ENCODE results near the gene CD81.
A peak's percentile ranks its signal among the peaks of the same experiment; 100 is the strongest.
"Not testable (repeated sequence)": the region's sequence is repeated elsewhere in the genome, so short reads cannot be mapped to it uniquely, and the experiment has no call there.

CD81 gene, protein sequence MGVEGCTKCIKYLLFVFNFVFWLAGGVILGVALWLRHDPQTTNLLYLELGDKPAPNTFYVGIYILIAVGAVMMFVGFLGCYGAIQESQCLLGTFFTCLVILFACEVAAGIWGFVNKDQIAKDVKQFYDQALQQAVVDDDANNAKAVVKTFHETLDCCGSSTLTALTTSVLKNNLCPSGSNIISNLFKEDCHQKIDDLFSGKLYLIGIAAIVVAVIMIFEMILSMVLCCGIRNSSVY

DNA sequence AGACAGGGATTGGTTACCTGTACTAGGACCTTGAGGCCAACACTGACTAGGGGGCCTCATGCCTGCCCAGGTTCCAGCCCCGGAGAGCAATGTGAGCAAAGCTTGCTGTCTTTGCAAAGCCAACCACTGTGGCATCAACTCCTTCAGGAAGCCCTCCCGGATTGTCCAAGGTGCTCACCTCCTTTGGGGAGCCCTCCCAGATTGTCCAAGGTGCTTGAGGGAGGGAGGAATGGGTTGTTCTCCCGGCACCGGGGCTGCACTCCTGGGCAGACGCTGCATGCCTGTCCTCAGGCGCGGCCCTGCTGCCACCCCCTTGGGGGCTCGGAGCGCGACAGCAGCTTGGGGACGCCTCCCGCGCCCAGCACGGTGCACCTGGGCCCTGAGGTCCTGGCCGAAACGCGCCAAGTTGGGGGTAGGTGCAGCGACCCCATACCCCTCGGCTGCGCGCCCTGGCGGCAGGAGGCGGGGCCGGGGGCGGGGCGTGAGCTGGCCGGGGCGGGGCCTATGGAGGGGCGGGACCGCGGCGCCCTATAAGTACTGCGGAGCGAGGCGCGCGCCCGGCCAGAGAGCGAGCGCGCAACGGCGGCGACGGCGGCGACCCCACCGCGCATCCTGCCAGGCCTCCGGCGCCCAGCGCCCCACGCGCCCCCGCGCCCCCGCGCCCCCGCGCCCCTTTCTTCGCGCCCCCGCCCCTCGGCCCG is at the start of gene CD81:
Gene CD81, plus strand, starts transcription at position 560 of the 701 bp plus-strand sequence. CDS start 240 bp downstream, outside the sequence.
- DNase-seq: peak; percentile 58

DNA sequence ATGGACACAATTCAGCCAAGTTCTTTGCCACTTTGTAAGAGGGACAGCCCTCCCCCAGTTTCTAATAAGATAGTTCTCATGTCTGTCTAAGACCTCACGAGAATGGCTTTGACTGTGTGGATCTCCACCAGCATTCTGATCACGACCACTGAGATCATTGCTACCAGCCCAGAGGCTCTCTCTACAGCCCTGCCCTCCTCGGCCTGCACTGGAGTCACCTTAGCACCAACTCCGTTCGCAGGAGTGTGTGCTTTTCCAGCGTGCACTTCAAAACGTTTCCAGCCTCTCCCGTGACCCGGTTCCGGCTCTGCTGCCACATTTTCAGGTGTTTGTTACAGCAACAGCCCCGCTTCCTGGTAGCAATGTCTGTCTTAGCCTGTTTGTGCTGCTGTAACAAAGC is 49.1 kb upstream of the CD81 start:
- DNase-seq: no peak

DNA sequence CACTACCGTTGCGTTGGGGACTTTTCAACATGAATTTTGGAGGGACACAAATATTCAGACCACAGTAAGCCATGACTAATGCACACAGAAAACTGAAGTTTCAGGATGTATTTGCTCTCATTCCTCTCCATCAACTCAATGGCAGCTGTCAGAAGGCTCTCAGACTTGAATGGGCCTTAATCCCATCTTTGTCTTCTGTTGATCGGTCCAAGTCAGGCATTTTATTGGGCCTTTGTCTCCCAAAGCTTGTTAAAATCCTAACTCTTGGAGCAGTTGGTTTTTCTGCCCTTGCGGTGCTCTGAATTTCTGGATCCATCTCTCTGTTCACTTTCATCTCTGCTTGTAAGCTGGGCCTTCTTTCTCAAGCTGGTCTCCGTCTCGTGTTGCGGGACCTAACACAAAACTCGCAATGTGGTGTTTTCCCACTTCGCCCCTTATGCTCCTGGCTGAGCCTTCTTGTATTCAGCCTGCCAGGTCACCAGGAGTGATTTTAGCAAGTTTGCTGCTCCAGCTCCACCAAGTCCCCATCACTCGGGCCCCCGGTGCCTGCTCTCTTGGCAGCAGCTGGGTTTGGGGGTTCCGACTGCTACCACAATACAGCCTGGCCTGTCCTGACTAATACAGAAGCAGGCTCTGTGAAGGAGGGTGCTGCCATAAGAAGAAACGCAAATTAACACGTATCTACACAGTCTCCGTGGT is 48.3 kb upstream of the CD81 start:
- no peak for DNase-seq

DNA sequence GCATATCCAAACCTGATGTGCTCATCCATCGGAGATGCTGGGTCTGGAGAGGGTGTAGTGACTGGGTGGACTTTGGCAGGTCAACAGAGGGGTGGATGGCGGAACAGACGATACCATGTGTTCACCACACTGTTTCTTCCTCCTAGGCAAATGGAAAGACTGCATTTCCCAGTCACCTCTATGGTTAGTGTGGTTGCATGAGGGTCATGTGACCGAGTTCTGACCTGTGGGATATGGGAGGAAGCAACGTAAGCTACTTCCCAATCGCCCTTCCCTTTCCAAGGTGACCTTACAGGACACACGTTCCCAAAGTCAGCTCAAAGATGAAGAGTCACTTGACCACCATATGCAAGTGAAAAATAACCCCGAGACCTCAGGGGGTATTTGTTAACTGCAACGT is 47.6 kb upstream of the CD81 start:
- no peak for DNase-seq

DNA sequence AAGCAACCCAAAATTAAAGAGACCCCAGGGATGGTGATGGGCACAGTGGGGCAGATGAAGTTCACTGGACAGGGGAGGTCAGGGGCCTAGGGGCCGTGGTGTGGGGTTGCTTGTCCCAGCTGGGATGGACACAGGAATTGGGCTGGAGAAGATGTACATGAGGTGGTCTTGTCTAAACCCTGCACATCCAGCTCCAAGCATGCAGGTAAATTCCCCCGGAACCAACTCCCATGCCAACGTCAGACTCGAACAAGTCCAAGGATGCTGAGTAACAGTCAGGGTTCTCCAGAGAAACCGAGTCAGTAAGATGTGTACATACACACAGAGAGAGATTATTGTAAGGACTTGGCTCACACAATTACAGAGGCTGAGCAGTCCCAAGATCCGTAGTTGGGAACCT is 46.4 kb upstream of the CD81 start:
- DNase-seq: no peak

DNA sequence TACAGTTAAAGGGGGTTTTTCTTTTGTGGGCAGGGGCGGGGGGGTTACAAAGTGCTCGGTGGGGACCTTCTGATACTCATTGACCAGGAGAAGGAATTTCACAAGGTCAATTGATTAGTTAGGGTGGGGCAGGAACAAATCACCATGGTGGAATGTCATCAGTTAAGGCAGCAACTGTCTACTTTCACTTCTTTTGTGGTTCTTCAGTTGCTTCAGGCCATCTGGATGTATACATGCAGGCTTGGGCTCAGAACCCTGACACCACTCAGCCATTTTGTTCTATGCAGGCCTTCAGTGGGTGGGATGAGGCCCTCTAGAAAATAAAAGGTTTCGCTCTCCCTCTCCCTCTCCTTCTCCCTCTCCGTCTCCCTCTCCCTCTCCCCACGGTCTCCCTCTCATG is 45.7 kb upstream of the CD81 start:
- DNase-seq: no peak

DNA sequence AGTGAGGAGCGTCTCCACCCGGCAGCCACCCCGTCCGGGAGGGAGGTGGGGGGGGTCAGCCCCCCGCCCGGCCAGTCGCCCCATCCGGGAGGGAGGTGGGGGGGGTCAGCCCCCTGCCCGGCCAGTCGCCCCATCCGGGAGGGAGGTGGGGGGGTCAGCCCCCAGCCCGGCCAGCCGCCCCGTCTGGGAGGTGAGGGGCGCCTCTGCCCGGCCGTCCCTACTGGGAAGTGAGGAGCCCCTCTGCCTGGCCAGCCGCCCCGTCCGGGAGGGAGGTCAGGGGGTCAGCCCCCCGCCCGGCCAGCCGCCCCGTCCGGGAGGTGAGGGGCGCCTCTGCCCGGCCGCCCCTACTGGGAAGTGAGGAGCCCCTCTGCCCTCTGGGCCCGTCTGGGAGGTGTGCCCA is 44.5 kb upstream of the CD81 start:
- DNase-seq: not testable (repeated sequence)

DNA sequence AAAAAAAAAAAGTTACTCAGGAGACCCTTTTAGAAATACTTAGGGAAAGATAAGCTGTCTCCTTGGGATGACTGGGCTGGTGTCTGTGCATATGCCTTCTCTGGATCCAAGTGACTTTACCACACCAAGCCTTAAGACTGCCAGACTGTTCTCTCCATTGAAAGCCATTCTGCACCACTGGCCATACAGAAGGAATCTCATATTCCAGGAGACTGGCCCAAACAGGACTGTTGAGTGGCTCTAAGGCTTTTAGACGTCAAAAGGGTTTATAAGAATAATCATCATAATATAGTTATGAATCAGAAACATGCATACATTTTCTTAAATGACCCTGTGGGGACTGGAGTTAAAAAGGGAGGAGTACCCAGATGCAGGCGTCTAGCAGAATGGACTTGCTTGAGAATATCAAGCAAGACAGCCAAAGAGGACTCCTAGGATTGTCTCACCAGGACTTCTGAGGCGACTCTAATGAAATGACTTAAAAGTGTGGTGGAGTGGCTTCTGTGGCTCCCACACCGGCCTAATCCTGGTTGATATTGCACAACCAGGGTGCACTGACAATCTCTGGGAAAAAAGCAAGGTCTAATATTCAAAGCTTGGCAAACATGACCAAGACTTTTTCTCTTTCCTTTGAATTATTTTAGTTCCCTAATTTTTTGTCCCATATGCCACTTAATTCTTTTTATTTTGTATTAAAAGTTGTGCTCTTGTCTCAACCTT is 43.5 kb upstream of the CD81 start:
- not testable (repeated sequence) for DNase-seq

DNA sequence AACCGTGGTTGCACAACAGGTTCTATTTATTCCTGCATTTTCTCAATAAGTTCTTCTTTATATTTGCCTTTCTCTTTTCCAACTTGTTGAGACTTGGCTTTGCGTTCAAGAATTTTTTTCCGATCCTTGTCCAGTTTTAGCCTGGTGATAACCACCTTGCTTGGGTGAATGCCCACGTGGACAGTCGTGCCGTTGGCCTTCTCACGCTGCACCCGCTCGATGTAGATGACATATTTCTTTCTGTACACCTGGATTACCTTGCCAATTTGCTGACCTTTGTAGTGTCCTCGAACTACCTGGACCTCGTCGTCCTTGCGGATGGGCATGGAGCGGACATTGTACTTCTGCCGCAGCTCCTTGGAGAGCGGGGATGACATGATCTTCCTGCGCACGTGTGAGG is 41.8 kb upstream of the CD81 start:
- not testable (repeated sequence) for DNase-seq

DNA sequence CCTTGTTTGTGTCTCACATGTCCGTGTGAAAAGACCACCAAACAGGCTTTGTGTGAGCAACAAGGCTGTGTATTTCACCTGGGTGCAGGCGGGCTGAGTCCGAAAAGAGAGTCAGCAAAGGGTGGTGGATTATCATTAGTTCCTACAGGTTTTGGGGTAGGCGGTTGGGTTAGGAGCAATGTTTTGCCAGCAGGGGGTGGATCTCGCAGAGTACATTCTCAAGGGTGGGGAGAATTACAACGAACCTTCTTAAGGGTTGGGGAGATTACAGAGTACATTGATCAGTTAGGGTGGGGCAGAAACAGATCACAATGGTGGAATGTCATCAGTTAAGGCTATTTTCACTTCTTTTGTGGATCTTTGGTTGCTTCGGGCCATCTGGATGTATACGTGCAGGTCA is 38.4 kb upstream of the CD81 start:
- not testable (repeated sequence) for DNase-seq

DNA sequence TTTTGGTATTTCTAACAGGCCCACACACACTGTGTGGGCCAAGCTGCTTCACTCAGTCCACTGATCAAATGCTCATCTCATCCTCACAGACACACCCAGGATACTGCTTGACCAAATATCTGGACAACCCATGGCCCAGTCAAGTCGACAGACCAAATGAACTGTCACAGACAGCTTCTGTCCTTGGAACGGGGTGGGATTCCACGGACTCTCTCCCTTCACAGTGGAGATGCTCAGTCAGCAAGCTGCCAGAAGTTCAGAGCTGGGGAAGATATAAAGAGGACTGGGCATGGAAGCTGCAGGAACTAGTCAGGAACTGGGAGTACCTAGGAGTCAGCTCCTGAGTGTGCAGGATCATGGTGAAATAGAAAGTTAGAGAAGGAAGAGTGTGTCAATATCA is 34.6 kb upstream of the CD81 start:
- no peak for DNase-seq

DNA sequence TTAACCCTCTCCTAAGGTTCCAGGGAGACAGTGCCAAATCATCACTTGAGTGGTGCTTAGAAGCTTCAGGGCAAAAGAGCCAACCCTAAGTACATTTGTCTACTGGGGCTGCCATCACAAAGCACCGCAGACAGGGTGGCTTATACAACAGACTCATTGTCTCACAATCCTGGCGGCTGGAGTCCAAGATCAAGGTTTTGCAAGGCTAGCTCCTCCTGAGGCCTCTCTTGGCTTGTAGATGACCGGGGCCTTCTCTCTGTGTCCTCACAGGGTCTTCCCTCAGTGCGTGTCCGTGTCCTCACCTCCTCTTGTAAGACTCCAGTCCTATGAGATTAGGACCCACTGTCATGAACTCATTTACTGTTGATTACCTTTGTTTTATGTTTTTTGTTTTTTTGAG is 34.1 kb upstream of the CD81 start:
- no peak for DNase-seq

DNA sequence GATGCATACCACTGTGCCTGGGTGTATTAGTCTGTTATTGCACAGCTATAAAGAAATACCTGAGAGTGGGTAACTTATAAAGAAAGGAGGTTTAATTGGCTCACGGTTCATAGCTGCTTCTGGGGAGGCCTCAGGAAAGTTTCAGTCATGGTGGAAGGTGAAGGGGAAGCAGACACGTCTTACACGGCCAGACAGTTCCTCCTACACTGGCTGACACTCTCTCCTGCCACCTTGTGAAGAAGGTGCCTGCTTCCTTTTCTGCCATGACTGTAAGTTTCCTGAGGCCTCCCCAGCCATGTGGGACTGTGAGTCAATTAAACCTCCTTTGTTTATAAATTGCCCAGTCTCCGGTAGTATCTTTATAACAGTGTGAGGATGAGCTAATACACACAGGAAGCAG is 33.6 kb upstream of the CD81 start:
- no peak for DNase-seq

DNA sequence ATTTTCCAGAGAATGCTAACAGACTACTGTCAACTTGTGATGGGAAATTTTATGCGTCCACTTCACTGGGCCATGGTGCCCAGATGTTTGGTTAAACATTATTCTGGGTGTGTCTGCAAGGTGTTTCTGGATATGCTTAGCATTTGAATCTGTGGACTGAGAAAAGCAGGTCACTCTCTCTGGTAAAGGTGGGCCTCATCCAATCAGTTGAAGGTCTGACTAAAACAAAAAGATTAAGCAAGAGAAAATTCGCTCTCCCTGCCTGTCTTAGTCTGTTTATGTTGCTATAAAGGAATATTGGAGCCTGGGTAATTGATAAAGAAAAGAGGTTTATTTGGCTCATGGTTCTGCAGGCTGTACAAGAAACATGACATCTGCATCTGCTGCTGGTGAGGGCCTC is 32.1 kb upstream of the CD81 start:
- no peak for DNase-seq

DNA sequence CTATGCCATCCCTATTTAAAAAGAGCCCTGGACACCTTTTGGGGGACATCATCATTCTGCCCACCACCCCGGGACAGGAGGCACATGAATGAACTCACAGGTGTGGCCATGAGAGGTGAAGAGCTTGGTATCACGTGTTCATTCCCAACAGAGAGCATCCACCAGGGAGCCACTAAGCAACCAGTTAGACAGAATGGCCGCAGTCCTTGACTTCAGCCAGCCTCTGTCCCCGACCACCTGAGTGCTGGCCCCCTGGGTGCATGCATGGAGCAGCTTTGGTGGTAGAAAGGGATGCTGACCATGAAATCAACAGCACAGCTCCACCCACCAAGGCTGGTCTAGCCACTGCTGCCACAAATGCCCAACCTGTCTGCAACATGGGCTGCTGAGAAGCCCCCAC is 31.1 kb upstream of the CD81 start:
- DNase-seq: no peak

DNA sequence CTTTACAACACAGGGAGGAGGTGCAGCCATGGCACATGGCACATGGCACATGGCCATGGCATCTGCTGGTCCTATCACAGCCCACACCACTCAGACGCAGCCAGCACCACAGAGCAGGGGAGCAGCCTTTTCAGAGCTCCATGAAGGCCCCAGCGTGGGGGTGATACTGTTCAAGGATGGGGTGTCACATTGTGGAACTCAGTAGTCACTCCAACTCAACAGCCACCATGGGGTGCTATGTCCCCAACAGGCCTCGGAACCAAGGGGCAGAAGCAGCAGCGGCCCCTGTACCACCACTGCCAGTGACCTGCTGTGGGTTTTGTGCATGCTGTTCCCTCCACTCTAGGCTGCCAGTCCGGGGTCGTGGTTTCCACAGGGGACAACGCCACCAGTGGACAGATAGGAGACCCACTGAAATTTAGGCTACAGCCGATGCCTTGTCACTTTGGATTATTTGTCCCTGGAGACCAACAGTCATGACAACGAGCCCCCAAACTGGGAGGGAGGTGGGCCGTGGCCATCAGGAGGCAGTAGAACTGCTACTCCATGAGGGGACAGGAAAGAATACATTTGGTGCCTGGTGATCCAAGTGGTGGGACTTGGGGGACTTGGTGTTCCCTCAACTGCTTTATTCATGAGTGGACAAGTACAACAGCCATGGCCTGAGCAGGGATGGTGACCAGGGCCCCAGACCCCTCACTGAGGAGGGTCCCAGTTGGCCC is 30.4 kb upstream of the CD81 start:
- DNase-seq: no peak

DNA sequence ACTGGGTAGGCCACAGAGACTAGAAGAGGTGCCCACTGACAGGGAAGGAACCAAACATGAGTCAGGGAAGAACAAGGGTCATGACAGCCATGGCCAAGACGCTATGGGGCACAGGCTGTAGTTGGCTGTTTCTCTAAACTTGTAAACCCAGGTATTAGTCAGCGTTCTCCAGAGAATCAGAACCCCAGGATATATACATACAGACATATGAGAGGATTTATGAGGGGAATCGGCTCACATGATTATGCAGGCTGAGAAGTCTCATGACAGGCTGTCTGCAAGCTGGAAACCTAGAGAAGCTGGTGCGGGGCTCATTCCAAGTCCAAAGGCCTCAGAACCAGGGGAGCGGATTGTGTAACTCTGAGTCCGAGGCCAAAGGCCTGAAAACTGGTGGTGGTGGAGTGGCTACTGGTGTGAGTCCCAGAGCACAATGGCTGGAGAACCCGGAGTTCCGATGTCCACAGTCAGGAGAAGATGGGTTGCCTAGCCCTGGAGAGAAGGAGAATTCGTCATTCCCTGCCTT is 29.7 kb upstream of the CD81 start:
- DNase-seq: no peak

DNA sequence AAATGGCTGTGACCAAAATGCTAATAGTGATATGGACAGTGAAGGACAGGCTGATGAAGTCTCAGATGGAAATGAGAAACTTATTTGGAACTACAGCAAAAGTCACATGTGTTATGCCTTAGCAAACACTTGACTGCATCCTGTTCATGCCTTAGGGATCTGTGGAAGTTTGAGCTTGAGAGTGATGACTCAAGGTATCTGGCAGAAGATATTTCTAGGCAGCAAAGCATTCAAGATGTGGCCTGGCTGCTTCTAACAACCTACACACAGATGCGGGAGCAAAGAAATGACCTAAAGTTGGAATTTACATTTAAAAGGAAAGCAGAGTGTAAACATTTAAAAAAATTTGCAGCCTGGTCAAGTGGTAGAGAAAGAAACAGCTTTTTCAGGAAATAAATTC is 28.1 kb upstream of the CD81 start:
- DNase-seq: no peak

DNA sequence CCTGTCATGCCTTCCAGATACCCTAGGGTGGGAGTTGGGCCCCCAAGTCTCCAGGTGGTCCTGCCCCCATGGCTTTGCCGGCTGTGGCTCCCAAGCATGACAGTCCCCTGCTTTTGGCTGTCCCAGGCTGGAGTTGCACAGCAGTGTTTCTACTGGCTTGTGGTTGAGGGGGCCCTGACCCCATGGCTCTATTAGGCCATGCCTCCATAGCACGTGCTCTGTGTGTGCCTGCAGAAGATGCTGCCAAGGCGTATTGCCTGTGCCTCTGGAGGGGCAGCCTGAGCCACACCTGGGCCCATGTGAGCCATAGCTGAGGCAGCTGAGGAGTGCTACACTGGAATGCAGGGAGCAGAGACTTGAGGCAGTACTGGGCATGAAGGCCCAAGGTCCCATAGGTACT is 25.4 kb upstream of the CD81 start:
- DNase-seq: no peak

DNA sequence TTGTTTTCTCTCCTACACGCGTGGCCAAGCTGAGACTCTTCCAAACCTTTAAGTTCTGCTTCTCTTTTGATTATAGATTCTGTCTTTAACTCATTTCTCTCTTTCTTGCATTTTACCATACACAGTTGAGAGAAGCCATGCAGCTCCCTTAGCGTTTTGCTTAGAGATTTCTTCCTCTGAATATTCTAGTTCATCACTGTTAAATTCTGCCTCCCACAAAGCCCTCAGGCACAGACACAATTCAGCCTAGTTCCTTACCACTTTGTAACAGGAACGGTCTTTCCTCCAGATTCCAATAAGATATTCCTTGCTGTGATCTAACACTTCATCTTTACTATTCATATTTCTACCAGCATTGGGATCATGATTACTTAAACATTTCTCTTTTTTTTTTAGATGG is 24.7 kb upstream of the CD81 start:
- DNase-seq: no peak

DNA sequence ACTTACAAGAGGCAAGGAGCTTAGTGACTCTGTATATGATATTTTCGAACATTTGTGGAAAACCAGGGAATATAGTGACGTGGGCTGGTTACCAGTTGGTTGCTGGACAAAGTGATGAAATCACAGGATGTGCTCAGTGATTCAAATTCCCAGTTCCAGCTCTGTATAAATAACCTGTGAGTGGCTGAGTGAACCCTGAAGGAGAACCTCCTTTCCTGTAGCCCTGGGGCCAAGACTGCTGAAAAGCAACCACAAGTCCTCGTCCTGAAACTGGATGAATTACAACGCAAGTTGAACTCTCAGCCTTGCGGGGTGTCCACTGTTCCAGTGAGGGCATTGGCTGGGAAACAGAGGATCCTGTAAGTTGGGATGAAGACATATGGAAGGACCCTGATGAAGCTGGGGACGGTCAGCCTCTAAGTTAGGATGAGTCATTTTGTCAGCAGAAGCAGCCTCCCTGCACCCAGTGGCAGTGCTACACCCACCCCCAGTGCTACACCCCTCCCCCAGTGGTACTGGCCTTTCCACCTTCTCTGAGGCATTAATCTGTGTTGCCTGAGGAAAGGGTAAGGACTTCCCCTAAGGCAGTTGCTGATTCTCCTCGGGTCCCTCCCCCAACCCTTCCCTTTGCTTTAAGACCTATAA is 22.0 kb upstream of the CD81 start:
- DNase-seq: no peak

DNA sequence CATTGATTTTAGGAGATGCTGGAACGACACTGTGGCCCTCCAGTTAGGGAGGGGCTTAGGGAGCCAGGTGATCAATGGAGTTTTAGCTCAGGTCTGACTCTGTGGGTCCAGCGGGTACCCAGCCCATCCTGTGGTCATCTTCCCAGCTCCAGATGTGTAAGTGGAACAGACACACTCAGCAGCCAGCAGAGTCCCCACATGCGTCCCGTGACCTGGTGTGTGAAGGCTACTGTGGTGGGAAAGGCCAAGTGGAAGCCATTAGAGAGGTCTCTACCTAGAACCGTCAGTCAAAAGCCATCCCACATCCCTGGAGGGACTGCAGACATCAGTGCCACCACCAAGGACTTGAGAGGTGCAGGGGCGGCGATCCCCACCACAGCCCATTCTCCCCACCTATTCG is 19.9 kb upstream of the CD81 start:
- no peak for DNase-seq
